ENCODE data around the gene DUSP11. TPM values are rescaled to one million over a fixed set of nuclear protein-coding genes. Genes with fewer than 3 reads are reported as not detected.

Gene DUSP11
- total RNA-seq, 1 donor from 2014 or later = 17.6 TPM

- H3K27me3 ChIP-seq (ENCODE audit: low read depth) = no peaks in the 10 kb centered on the region
- intact Hi-C loops (cut with DNase I) = no loop called here
- ATAC-seq (no peak), DNase-seq (no peak)
- H3K4me3 ChIP-seq = no peak overlapping the region
- TF ChIP-seq CTCF (IDR thresholded peaks at IDR 0.05) = no peak
- no peaks in the 10 kb centered on the region for H3K4me1 ChIP-seq
- H3K9me3 ChIP-seq = no peaks in the 10 kb centered on the region
- H3K27ac ChIP-seq = no peak overlapping the region
- peaks cover 54% of the 10 kb centered on the region for H3K36me3 ChIP-seq
Observed at GRCh38 chr2:73749314-73749713, 30.6 kb downstream of the DUSP11 start.

GRCh38 chr2:73746877-73747208 lies 33.1 kb downstream of the DUSP11 start:
- Histone ChIP-seq H3K9me3 (no peaks in the 10 kb centered on the region), H3K27me3 (ENCODE audit: low read depth) (no peaks in the 10 kb centered on the region), H3K4me1 (no peaks in the 10 kb centered on the region), H3K27ac (peak overlapping the region; percentile 12), H3K36me3 (peaks cover 45% of the 10 kb centered on the region), H3K4me3 (no peak overlapping the region)
- no peak for TF ChIP-seq CTCF (IDR thresholded peaks at IDR 0.05)
- intact Hi-C loops (cut with DNase I) = no loop called here
- no peak for ATAC-seq
- no peak for DNase-seq

- intact Hi-C loops (cut with DNase I) = no loop called here
- DNase-seq = no peak
- ATAC-seq = no peak
- Histone ChIP-seq H3K9me3 (no peaks in the 10 kb centered on the region), H3K36me3 (peaks cover 44% of the 10 kb centered on the region), H3K27me3 (ENCODE audit: low read depth) (no peaks in the 10 kb centered on the region), H3K27ac (no peak overlapping the region), H3K4me3 (no peak overlapping the region), H3K4me1 (no peaks in the 10 kb centered on the region)
- no peak for TF ChIP-seq CTCF (IDR thresholded peaks at IDR 0.05)
Observed at GRCh38 chr2:73746015-73746876, 33.7 kb downstream of the DUSP11 start.

GRCh38 chr2:73740767-73741166 lies 39.1 kb downstream of the DUSP11 start:
- ATAC-seq (no peak), DNase-seq (no peak)
- intact Hi-C loops (cut with DNase I) = no loop called here
- Histone ChIP-seq H3K36me3 (peaks cover 18% of the 10 kb centered on the region), H3K4me3 (no peak overlapping the region), H3K4me1 (peaks cover 11% of the 10 kb centered on the region), H3K27me3 (ENCODE audit: low read depth) (no peaks in the 10 kb centered on the region), H3K9me3 (no peaks in the 10 kb centered on the region), H3K27ac (no peak overlapping the region)
- TF ChIP-seq CTCF (IDR thresholded peaks at IDR 0.05) = no peak

GRCh38 chr2:73739101-73739500 lies 40.8 kb downstream of the DUSP11 start:
- DNase-seq (no peak), ATAC-seq (no peak)
- Histone ChIP-seq H3K27me3 (ENCODE audit: low read depth) (no peaks in the 10 kb centered on the region), H3K4me3 (no peak overlapping the region), H3K27ac (no peak overlapping the region), H3K4me1 (peaks cover 11% of the 10 kb centered on the region), H3K9me3 (no peaks in the 10 kb centered on the region), H3K36me3 (peaks cover 16% of the 10 kb centered on the region)
- TF ChIP-seq CTCF (IDR thresholded peaks at IDR 0.05) = no peak
- intact Hi-C loops (cut with DNase I) = no loop called here

Measured in lower lobe of right lung (tissue), 2 donors.